HG03354 (cell line): ENCODE results near the gene TRIM74.
"Not testable (repeated sequence)": the region's sequence is repeated elsewhere in the genome, so short reads cannot be mapped to it uniquely, and the experiment has no call there.

Source experiments
- ATAC-seq: cut with Tn5 transposase; IDR thresholded peaks from one replicate; pipeline ENCODE4 v1.9.1; 2021; ENCODE audit warnings: mild to moderate bottlenecking; ENCODE audit not compliant: unreplicated experiment, poor library complexity, severe bottlenecking

TRIM74 gene

GRCh38 chr7:72960626-72961345, 8.5 kb downstream of the TRIM74 start:
- ATAC-seq, result not testable (repeated sequence)

GRCh38 chr7:72960029-72960428, 9.2 kb downstream of the TRIM74 start:
- ATAC-seq, result not testable (repeated sequence)

DNA sequence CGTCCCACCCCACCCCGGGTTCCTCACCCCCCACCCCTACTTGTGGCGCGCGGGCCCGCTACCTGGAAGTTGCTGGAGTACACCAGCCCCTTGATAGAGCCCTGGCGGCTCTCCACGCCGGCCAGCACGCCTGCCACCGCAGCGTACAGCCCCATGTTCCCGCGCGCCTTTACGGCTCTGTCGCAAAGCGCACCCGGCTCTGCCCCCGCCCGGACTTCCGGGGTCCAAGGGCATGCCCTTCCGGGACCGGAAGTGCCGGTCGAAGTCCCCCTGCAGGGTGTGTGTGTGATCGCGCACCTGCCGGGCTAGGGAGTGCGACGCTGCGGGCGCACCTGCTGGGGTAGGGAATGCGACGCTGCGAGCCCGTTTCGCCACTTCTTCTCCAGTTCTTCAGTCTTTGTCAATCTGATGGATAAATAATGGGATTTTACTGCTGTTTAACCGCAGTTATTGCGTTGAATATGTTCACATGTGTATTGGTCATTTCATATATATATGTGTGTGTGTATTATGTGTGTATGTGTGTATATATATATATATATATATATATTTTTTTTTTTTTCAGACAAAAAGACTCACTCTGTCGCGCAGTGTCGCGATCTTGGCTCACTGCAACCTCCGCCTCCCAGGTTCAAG, 14.6 kb downstream of the TRIM74 start:
- peak; percentile 91 for ATAC-seq

DNA sequence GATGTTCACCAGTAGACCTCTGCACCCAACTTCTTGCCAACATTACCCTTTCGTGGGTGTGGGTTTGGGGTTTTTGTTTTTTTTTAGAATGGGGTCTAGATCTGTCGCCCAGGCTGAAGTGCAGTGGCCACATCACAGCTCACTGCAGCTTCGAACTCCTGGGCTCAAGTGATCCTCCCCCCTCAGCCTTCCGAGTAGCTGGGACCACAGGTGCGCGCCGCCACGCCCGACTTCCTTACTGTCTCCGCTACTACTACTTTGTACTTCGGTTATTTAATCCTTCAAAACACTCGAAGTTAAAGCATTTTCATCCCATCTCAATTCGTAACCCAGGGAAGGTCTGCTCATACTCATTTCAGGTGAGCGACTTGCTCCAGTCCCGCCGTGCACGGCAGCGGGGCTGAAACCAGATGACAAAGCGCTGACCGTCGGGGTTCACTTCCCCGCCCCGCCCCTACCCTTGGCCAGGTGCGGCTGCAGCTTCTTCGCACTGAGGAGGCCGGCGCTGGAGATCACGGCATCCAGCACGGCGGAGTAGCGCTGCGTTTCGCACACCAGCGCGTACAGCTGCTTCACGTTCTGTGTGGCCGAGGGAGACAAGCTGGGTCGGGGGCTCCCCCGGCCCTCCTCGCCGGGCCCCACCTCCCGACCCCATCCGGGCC, 15.2 kb downstream of the TRIM74 start:
- ATAC-seq, result peak; percentile 67

- ATAC-seq, result not testable (repeated sequence)
These were observed 18.8 kb downstream of the TRIM74 start for GRCh38 chr7:72950432-72950831.

DNA sequence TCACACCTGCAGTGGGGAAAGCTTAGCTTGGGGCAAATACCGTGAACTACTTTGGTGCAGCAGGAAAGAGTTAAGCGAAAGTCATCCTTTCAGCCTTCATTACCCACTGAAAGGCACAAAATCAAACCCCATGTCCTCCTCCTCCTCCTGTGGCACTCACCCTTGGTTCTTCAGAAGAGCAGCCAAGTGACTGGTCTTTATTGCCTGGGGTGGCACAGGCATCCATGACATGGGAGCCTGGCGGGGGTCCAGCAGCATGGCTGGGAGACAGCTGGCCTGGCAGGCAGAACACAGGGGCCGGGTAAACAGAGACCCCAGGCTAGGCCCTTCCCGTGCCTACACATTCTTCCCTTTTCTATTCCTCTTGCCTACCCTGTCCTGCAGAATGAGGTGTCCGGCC, 19.6 kb downstream of the TRIM74 start:
- ATAC-seq, result not testable (repeated sequence)

DNA sequence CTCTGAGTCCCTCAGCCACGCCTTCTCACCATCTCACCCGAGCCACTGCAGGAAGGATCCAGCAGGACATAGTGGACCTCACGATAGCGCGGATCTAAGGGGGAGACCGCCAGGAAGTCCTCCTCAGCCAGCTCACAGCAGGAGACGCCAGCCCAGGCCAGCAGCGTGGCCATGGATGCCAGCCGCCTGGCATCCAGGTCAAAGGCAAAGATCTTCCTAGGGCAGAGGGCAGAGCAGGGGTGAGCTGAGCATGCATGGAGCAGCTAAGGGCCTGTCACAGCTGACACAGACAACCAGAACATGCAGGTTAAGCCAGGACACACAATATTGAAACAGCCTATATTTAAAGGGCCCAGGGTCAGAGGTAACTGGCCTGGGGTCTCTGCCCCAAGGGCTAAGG, 20.0 kb downstream of the TRIM74 start:
- ATAC-seq, result not testable (repeated sequence)

DNA sequence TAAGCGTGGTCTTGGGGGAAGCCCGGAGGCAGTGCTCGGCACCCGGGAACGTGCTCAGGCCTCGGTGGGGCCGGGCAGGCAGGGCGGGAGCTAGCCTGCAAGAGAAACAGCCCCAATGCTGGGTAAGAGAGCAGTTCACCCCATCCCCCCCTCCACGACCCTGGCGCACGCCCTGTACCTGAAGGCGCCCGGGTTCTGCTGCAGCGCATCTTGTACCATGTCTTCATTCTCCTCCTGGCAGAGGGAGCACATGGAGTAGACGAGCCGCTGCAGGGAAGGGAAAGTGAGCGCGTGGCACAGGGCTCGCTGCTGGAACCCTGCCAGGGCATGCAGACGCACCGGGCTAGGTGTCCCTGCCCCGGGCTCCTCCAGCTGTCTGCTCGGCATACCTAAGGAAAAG, 20.6 kb downstream of the TRIM74 start:
- not testable (repeated sequence) for ATAC-seq

DNA sequence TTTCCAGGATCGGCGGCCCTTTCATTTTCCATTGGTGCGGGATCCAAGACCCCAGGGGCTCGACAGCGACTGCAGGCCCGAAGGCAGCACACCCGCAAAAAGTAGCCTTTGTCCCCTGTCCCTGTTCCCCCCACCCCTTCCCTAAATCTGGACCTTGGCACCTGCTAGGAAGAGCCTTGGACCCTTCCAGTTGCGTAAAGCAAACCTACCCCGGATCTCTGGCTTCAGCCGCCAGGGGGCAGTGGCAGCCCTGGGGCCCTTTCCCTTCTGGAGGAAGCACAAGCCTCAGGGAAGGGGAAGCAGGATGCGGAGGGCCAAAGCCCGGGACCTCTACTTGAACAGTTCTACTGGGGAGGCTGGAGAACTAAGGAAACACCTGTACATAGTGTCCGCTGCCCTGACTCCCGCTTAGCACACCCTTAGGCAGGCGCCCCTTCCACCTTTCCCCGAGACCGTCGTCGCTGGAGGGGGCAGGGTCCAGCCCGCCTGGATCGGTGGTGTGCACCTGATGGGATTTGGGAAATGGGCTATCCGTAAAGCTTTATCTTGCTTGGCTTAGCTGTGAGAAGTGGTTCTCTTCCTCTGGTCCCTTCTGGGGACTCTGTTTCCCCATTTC, 23.0 kb downstream of the TRIM74 start:
- not testable (repeated sequence) for ATAC-seq

GRCh38 chr7:72945597-72945996, 23.7 kb downstream of the TRIM74 start:
- not testable (repeated sequence) for ATAC-seq

DNA sequence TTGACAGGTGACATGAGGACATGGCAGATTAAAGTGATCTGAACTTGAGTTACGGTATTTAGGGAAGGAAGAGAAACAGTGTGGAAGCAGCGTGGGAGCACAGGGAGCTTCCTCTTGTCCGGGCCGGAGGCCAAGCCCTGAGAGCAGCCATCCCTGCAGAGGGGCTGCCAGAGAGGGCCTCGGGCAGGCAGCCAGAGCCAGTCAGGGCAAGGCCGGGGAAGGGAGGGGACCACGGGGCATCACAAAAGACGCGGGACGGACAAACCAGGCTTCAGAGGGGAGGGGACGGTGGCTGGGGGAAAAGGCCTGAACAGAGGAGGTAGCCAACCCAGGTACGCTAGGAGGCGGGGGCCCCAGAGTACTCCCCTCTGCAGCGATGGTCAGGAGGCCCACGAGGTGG, 24.3 kb downstream of the TRIM74 start:
- ATAC-seq, result not testable (repeated sequence)

GRCh38 chr7:72942956-72943355, 26.3 kb downstream of the TRIM74 start:
- not testable (repeated sequence) for ATAC-seq

DNA sequence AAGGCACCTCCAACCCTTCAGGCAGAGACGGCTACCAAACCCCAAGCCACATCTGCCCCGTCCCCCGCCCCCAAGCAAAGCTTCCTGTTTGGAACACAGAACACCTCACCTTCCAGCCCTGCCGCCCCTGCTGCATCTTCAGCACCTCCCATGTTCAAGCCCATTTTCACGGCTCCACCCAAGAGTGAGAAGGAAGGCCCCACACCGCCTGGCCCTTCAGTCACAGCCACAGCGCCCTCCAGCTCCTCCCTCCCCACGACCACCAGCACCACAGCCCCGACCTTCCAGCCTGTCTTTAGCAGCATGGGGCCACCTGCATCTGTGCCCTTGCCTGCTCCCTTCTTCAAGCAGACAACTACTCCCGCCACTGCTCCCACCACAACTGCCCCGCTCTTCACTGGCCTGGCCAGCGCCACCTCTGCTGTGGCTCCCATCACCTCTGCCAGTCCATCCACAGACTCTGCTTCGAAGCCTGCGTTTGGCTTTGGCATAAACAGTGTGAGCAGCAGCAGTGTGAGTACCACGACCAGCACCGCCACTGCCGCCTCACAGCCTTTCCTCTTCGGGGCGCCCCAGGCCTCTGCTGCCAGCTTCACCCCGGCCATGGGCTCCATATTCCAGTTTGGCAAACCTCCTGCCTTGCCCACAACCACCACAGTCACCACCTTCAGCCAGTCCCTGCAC, 27.1 kb downstream of the TRIM74 start:
- not testable (repeated sequence) for ATAC-seq

DNA sequence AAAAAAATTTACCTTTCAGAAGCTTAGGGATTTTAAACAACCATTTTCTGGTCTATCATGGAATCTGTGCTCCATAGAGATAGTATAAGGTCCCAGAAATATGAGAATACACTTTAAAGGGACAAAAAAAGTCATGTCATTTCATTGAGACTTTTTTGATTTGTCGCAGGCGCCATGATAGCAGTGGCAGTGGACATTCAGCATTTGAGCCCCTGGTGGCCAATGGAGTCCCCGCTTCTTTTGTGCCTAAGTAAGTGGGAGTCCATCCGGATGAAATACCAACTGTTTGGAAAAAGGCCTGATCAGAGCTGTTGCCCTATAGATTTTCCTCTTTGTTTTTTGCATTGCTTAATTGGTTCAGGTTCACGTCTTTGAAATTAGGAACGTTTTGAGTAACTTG, 41.0 kb downstream of the TRIM74 start:
- ATAC-seq, result not testable (repeated sequence)

GRCh38 chr7:72927791-72928190, 41.5 kb downstream of the TRIM74 start:
- ATAC-seq, result not testable (repeated sequence)

- peak; percentile 20 for ATAC-seq
These were observed 43.6 kb downstream of the TRIM74 start for GRCh38 chr7:72925546-72926120.

GRCh38 chr7:72924733-72925545, 44.3 kb downstream of the TRIM74 start, which contains the start of gene POM121:
POM121 (plus strand) TSS chr7:72925095; CDS start chr7:72925122, 27 bp downstream.
- peak; percentile 82 for ATAC-seq

GRCh38 chr7:72924386-72924732, 44.9 kb downstream of the TRIM74 start:
- peak; percentile 25 for ATAC-seq
